H1 (cell line): ENCODE results near the gene CLPTM1L. TPM values are rescaled to one million over a fixed set of nuclear protein-coding genes. Genes with fewer than 3 reads are reported as not detected.

Source experiments
- CTCF ChIA-PET: fragments of 300-600 bp; sonication (Branson Sonifier 250); formaldehyde crosslinking; loops from one replicate; lab custom pipeline; 2021; ENCODE audit not compliant: partially characterized antibody; lab: Charles Lee
- POLR2A ChIA-PET: fragments of 300-600 bp; sonication (Branson Sonifier 250); formaldehyde crosslinking; loops from one replicate; lab custom pipeline; 2021; ENCODE audit warnings: inconsistent platforms; ENCODE audit not compliant: partially characterized antibody; lab: Charles Lee
- DNase-seq, 2 experiments: peaks; one replicate each; pipeline versions ENCODE4 v3.0.0 to v3.0.0-alpha.2; 2010 to 2022; ENCODE audit warnings: low spot score in 2 of 2, low read depth in 1 of 2, mixed read lengths in 1 of 2
- FAIRE-seq: peaks from 2 replicates; lab custom pipeline; 2011; peaks lifted over from hg19 to GRCh38; lab: Jason Lieb, UNC
- H2AFZ ChIP-seq: 2 replicates; pipeline ENCODE4 v1.8.1; 2012; ENCODE audit warnings: low read length, inconsistent platforms
- H2AK5ac ChIP-seq: 2 replicates; pipeline ENCODE4 v1.6.1; 2013; ENCODE audit warnings: low read depth, low read length
- H2BK120ac ChIP-seq: replicated peaks from 2 replicates; pipeline ENCODE3; 2013; ENCODE audit warnings: low read depth, low read length, inconsistent platforms
- H2BK12ac ChIP-seq: 2 replicates; pipeline ENCODE4 v1.6.1; 2013; ENCODE audit warnings: low read depth, low read length
- H2BK15ac ChIP-seq: 2 replicates; pipeline ENCODE4 v1.6.1; 2013; ENCODE audit warnings: low read length
- H2BK20ac ChIP-seq: 2 replicates; pipeline ENCODE4 v1.6.1; 2013; ENCODE audit warnings: low read length
- H2BK5ac ChIP-seq: 2 replicates; pipeline ENCODE4 v1.6.1; 2013; ENCODE audit warnings: low read depth, low read length
- H3K14ac ChIP-seq: 2 replicates; pipeline ENCODE4 v1.6.1; 2013; ENCODE audit warnings: inconsistent platforms; ENCODE audit not compliant: insufficient read length
- H3K18ac ChIP-seq: 2 replicates; pipeline ENCODE4 v1.6.1; 2013; ENCODE audit warnings: low read length; ENCODE audit errors: extremely low read depth
- H3K23ac ChIP-seq: 2 replicates; pipeline ENCODE4 v1.6.1; 2013; ENCODE audit warnings: inconsistent platforms; ENCODE audit not compliant: insufficient read length
- H3K23me2 ChIP-seq: 2 replicates; pipeline ENCODE4 v1.6.1; 2013; ENCODE audit warnings: low read depth, low read length
- H3K27ac ChIP-seq: 2 replicates; pipeline ENCODE4 v1.6.1; 2011; ENCODE audit warnings: low read depth, low read length, inconsistent platforms
- H3K27me3 ChIP-seq, 4 experiments: replicated peaks in 1 of 4; 1 replicate in 1 of 4; 2 replicates in 3 of 4; pipeline versions ENCODE4 v1.6.1 to v1.8.1; 2011 to 2013; ENCODE audit warnings: low read length in 3 of 4, mild to moderate bottlenecking in 3 of 4, inconsistent platforms in 2 of 4, mixed read lengths in 2 of 4, moderate library complexity in 1 of 4; ENCODE audit not compliant: control insufficient read depth in 3 of 4, insufficient read depth in 3 of 4; ENCODE audit errors: extremely low read depth in 1 of 4
- H3K36me3 ChIP-seq, 4 experiments: 2 replicates each; pipeline versions ENCODE4 v1.6.1 to v1.8.1; 2011 to 2013; ENCODE audit warnings: mild to moderate bottlenecking in 4 of 4, low read length in 3 of 4, moderate library complexity in 2 of 4, control low read depth in 1 of 4, inconsistent platforms in 1 of 4; ENCODE audit not compliant: insufficient read depth in 4 of 4, control insufficient read depth in 2 of 4
- H3K4ac ChIP-seq: replicated peaks from 2 replicates; pipeline ENCODE3; 2013; ENCODE audit warnings: low read length, low read depth, mixed read lengths, inconsistent platforms; ENCODE audit not compliant: insufficient read length
- H3K4me1 ChIP-seq, 4 experiments: replicated peaks in 1 of 4; 1 replicate in 1 of 4; 2 replicates in 3 of 4; pipeline versions ENCODE4 v1.6.1 to v1.8.1; 2011 to 2013; ENCODE audit warnings: low read length in 3 of 4, inconsistent platforms in 2 of 4, mixed read lengths in 1 of 4; ENCODE audit not compliant: insufficient read depth in 4 of 4, control insufficient read depth in 3 of 4
- H3K4me2 ChIP-seq, 2 experiments: 2 replicates each; pipeline versions ENCODE4 v1.6.1 to v1.8.1; 2011 to 2013; ENCODE audit warnings: low read depth in 2 of 2, low read length in 2 of 2, control low read depth in 1 of 2, inconsistent platforms in 1 of 2, mild to moderate bottlenecking in 1 of 2; ENCODE audit not compliant: insufficient read depth in 1 of 2
- H3K4me3 ChIP-seq, 4 experiments: fragments of 200-600, 300-600 bp in 1 of 4; sonication (generic), shearing (Covaris generic), sonication (Bioruptor Twin) in 1 of 4; 2 replicates each; pipeline versions ENCODE4 v1.5.1 to v1.8.1; 2011 to 2016; ENCODE audit warnings: low read length in 4 of 4, low read depth in 3 of 4, control low read depth in 2 of 4, inconsistent platforms in 2 of 4, mild to moderate bottlenecking in 2 of 4, mixed read lengths in 1 of 4, moderate library complexity in 1 of 4; ENCODE audit not compliant: insufficient read depth in 2 of 4; ENCODE audit errors: extremely low read depth in 1 of 4
- H3K56ac ChIP-seq: replicated peaks from 2 replicates; pipeline ENCODE3; 2013; ENCODE audit warnings: low read depth, mild to moderate bottlenecking, mixed read lengths, low read length, inconsistent platforms; ENCODE audit not compliant: insufficient read length
- H3K79me1 ChIP-seq: 2 replicates; pipeline ENCODE4 v1.6.1; 2013; ENCODE audit warnings: low read depth, low read length, control low read depth
- H3K79me2 ChIP-seq, 2 experiments: 2 replicates each; pipeline versions ENCODE4 v1.6.1 to v1.8.1; 2012 to 2013; ENCODE audit warnings: low read length in 2 of 2, mild to moderate bottlenecking in 2 of 2, inconsistent platforms in 1 of 2; ENCODE audit not compliant: insufficient read depth in 2 of 2, control insufficient read depth in 1 of 2
- H3K9ac ChIP-seq, 4 experiments: replicated peaks in 1 of 4; 1 replicate in 1 of 4; 2 replicates in 3 of 4; pipeline versions ENCODE4 v1.6.1 to v1.8.1; 2011 to 2013; ENCODE audit warnings: low read depth in 3 of 4, low read length in 3 of 4, control low read depth in 2 of 4, mild to moderate bottlenecking in 2 of 4, moderate library complexity in 2 of 4, inconsistent platforms in 1 of 4; ENCODE audit errors: extremely low read depth in 1 of 4
- H3K9me3 ChIP-seq, 2 experiments: 2 replicates each; pipeline versions ENCODE4 v1.6.1 to v1.8.1; 2012 to 2013; ENCODE audit warnings: mild to moderate bottlenecking in 2 of 2, moderate library complexity in 2 of 2, control low read depth in 1 of 2, inconsistent platforms in 1 of 2, low read depth in 1 of 2, low read length in 1 of 2, mixed read lengths in 1 of 2; ENCODE audit not compliant: insufficient read depth in 2 of 2
- H4K20me1 ChIP-seq, 2 experiments: replicated peaks in 1 of 2; 2 replicates each; pipeline versions ENCODE3 to v1.8.1; 2011 to 2013; ENCODE audit warnings: inconsistent platforms in 2 of 2, low read length in 2 of 2, mild to moderate bottlenecking in 1 of 2; ENCODE audit not compliant: insufficient read depth in 2 of 2, control insufficient read depth in 1 of 2
- H4K5ac ChIP-seq: 2 replicates; pipeline ENCODE4 v1.6.1; 2013; ENCODE audit warnings: low read length, low read depth, mixed read lengths, inconsistent platforms; ENCODE audit not compliant: insufficient read length
- H4K8ac ChIP-seq: 2 replicates; pipeline ENCODE4 v1.8.0; 2013; ENCODE audit warnings: mild to moderate bottlenecking, moderate library complexity, low read length, inconsistent platforms; ENCODE audit not compliant: insufficient read depth; ENCODE audit errors: extremely low read depth
- H4K91ac ChIP-seq: replicated peaks from 2 replicates; pipeline ENCODE3; 2013; ENCODE audit warnings: low read length, mixed read lengths, inconsistent platforms; ENCODE audit not compliant: insufficient read length
- BCL11A ChIP-seq, 2 experiments: IDR thresholded peaks; one replicate each; pipeline ENCODE4 v1.6.1; 2011; ENCODE audit warnings: low read depth in 2 of 2, low read length in 2 of 2, mild to moderate bottlenecking in 2 of 2
- WGBS, 2 experiments: shearing (Covaris generic) in 1 of 2; methylation state at CpG; one replicate each; pipeline versions ENCODE4 v1.1.6 to v1.1.7; 2013 to 2015; ENCODE audit warnings: low lambda C conversion rate in 2 of 2, mixed read lengths in 2 of 2, inconsistent platforms in 1 of 2, low coverage in 1 of 2, missing lambda C conversion rate in 1 of 2; ENCODE audit not compliant: insufficient replicate concordance in 2 of 2, insufficient coverage in 1 of 2, insufficient read length in 1 of 2; ENCODE audit errors: extremely low coverage in 1 of 2, missing lambda C conversion rate in 1 of 2; 5-methylcytosine and 5-hydroxymethylcytosine counted together
- polyA plus RNA-seq, 7 experiments: library from polyadenylated mRNA; depleted of rRNA in 3 of 7; stranded (reverse) in 5 of 7; unstranded in 2 of 7; fragments of >200 nt in 5 of 7; fragments of 200-250 nt in 2 of 7; gene quantifications; 1 replicate in 5 of 7; 2 replicates in 1 of 7; 4 replicates in 1 of 7; pipeline versions ENCODE4 v1.2.1 to v1.2.3, GENCODE V29; 2011 to 2013; ENCODE audit warnings: missing spikeins in 2 of 7, mixed read lengths in 2 of 7
- total RNA-seq: library from RNA; stranded (reverse); fragmentation: NEBNext Ultra II Directional; extraction: Animal tissue kit (Norgen Biotek cat#: 25700); gene quantifications from 2 replicates; pipeline ENCODE4 v1.2.1, GENCODE V29; 2021

Gene CLPTM1L
- total and polyA plus RNA-seq, 2 of the 8 experiments (the other 6 are each of a cell fraction or from before 2014, with no cell fraction given) = 102 to 119 TPM

GRCh38 chr5:1311439-1312055, 33.4 kb downstream of the CLPTM1L start:
- Histone ChIP-seq H2BK120ac (no peak overlapping the region), H4K20me1 (no peaks in the 10 kb centered on the region), H2BK12ac (no peak overlapping the region), H3K23ac (no peak overlapping the region), H2AK5ac (no peak overlapping the region), H4K8ac (no peak overlapping the region), H3K18ac (no peak overlapping the region), H4K5ac (no peak overlapping the region), H3K14ac (no peak overlapping the region), H3K4me3 (no peak overlapping the region), H3K79me1 (no peaks in the 10 kb centered on the region), H3K56ac (no peak overlapping the region), H3K27ac (no peak overlapping the region), H3K36me3 (no peaks in the 10 kb centered on the region), H3K27me3 (no peaks in the 10 kb centered on the region), H2BK15ac (no peak overlapping the region), H3K4ac (no peak overlapping the region), H2AFZ (no peak overlapping the region), H3K4me1 (peaks cover 10 to 16% (median 13%) of the 10 kb centered on the region in 4 experiments), H3K9ac (no peak overlapping the region), H3K9me3 (peaks cover 0 to 9% of the 10 kb centered on the region in 2 experiments; a peak in 1 of 4 replicates), H2BK20ac (no peak overlapping the region), H2BK5ac (no peak overlapping the region), H3K23me2 (no peaks in the 10 kb centered on the region; the same call in 1 of the 2 replicates), H3K4me2 (no peak overlapping the region), H4K91ac (no peak overlapping the region), H3K79me2 (no peaks in the 10 kb centered on the region)
- ChIA-PET CTCF (interaction anchor here (0.6 to 1.5 kb wide), 2 partner anchors 15 to 388 kb away, joined by 3 to 4 read pairs; no protein-coding TSS in a partner anchor), POLR2A (interaction anchor here (0.9 kb wide), 1 partner anchor 9 kb away, joined by 3 read pairs; no protein-coding TSS in a partner anchor)
- DNase-seq (no peak), FAIRE-seq (no peak)
- TF ChIP-seq BCL11A (IDR thresholded peaks at IDR 0.05; ENCODE audit: low read depth in 2 of 2, low read length in 2 of 2) = no peak
- 90% methylated on average over 15 of the region's 15 CpGs; no CpG with 5 or more reads in 1 of the 2 experiments for WGBS, 2 experiments
